WI38 (cell line): ENCODE results near the gene TMEM151A.
A peak's percentile ranks its signal among the peaks of the same experiment; 100 is the strongest.
"Not testable (repeated sequence)": the region's sequence is repeated elsewhere in the genome, so short reads cannot be mapped to it uniquely, and the experiment has no call there.

Experiments used
- H3K4me3 ChIP-seq: 2 replicates; pipeline ENCODE4 v1.5.1; 2011; ENCODE audit warnings: low read depth, mild to moderate bottlenecking, control low read depth, low read length
- TF ChIP-seq, protein P1 (sequence below): IDR thresholded peaks from 2 replicates; pipeline ENCODE4 v1.5.1; 2012; ENCODE audit warnings: low read depth, mild to moderate bottlenecking, control low read depth, low read length

The TMEM151A gene

DNA sequence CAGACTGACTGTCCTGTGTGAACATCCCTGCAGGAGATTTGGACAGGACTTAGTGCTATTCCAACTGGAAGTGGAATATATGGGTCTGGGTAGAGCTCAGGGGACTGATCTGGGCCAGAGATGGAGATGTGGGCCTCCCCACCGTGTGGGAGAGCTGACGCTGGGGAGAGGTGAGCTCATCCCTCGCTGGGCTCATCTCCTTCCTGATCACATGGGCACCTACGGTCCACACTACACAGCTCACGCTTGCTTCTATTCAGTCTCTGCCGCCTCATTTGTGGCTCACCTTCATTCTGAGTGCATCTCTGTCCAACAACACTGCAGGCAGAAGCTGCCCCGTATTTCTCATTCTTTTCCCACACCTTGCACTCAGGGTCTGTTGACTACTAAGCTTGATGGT lies 39.9 kb upstream of the TMEM151A start:
- TF ChIP-seq, protein P1, sequence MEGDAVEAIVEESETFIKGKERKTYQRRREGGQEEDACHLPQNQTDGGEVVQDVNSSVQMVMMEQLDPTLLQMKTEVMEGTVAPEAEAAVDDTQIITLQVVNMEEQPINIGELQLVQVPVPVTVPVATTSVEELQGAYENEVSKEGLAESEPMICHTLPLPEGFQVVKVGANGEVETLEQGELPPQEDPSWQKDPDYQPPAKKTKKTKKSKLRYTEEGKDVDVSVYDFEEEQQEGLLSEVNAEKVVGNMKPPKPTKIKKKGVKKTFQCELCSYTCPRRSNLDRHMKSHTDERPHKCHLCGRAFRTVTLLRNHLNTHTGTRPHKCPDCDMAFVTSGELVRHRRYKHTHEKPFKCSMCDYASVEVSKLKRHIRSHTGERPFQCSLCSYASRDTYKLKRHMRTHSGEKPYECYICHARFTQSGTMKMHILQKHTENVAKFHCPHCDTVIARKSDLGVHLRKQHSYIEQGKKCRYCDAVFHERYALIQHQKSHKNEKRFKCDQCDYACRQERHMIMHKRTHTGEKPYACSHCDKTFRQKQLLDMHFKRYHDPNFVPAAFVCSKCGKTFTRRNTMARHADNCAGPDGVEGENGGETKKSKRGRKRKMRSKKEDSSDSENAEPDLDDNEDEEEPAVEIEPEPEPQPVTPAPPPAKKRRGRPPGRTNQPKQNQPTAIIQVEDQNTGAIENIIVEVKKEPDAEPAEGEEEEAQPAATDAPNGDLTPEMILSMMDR = no peak
- no peak overlapping the region for H3K4me3 ChIP-seq

GRCh38 chr11:66253081-66253480 lies 38.6 kb upstream of the TMEM151A start:
- H3K4me3 ChIP-seq = not testable (repeated sequence)

- H3K4me3 ChIP-seq = peak overlapping the region; percentile 96
- TF ChIP-seq, protein P1 = no peak
Observed at GRCh38 chr11:66258473-66258893, 33.2 kb upstream of the TMEM151A start.

DNA sequence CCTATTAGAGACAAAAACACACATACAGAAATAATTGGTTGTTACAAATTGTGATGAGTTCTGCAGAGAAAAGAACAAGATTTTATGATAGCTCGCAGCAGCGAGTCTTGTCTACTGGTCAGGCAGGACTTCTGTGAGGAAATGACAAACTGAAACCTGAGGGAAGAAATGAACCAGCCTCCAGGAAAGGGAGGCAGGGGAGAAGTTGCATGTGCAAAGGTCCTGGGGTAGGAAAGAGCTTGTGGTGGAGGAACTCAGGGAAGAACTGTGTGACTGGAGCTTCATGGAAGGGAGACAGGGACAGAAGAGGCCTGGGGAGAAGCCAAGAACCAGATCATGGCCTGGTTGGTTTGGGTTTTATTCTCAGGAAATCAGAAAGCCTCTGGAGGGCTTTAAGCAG lies 32.5 kb upstream of the TMEM151A start:
- H3K4me3 ChIP-seq = no peak overlapping the region

DNA sequence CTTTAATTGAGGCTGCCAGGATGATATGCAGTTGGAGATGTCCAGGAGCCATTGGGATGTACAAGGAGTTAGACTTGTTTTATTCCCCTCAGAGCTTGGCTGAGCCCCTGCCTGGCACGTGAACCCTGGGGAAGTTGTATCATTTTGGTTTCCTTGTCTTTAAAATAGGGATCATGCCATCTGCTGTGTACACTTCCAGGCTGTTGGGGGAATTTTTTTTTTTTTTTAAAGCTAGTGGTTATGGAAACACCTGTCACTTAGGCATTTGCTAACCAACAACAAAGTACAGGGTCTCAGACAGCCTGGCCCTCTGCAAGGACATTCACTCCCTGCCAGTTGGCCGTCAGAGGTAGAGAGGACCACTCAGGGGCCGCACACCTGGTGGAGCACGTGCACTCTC lies 31.7 kb upstream of the TMEM151A start:
- H3K4me3 ChIP-seq = no peak overlapping the region
- TF ChIP-seq, protein P1 = no peak

More for the DNA sequence above, 32.5 kb upstream of the TMEM151A start:
- TF ChIP-seq, protein P1 = no peak

GRCh38 chr11:66261578-66261977 lies 30.1 kb upstream of the TMEM151A start:
- TF ChIP-seq, protein P1 = no peak
- no peak overlapping the region for H3K4me3 ChIP-seq

DNA sequence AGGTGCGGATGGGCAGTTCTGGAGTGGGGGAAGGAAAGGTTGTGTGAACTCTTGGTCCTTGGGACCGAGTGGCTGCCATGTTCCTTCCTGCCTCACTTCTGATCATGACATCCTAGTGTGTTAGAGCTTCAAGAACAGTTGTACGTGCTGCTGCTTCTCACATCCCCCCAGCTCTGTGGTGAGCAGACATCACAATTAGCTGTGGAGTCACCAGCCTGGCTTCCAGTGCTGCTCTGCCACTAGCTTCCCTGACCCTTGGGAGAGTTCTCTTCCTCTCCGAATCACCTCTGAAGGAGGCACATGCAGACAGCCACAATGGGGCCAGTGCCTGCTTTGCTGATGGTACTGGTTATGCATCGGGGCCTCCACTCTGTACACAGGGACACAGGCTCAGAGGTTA lies 29.5 kb upstream of the TMEM151A start:
- H3K4me3 ChIP-seq = no peak overlapping the region
- TF ChIP-seq, protein P1 = no peak

- TF ChIP-seq, protein P1 = no peak
- no peak overlapping the region for H3K4me3 ChIP-seq
Observed at GRCh38 chr11:66262696-66263095, 29.0 kb upstream of the TMEM151A start.
